HG03342 (cell line): Measurements from ENCODE around the gene RTP5.
"Not testable (repeated sequence)": the region's sequence is repeated elsewhere in the genome, so short reads cannot be mapped to it uniquely, and the experiment has no call there.

ENCODE experiments used
- ATAC-seq: cut with Tn5 transposase; IDR thresholded peaks from one replicate; pipeline ENCODE4 v1.9.1; 2021; ENCODE audit warnings: mild to moderate bottlenecking, moderate library complexity; ENCODE audit not compliant: unreplicated experiment

Gene RTP5

GRCh38 chr2:241921631-241922030, 52.1 kb downstream of the RTP5 start:
- ATAC-seq, result not testable (repeated sequence)

- ATAC-seq, result no peak
Observed at GRCh38 chr2:241922411-241922810, 52.9 kb downstream of the RTP5 start.

DNA sequence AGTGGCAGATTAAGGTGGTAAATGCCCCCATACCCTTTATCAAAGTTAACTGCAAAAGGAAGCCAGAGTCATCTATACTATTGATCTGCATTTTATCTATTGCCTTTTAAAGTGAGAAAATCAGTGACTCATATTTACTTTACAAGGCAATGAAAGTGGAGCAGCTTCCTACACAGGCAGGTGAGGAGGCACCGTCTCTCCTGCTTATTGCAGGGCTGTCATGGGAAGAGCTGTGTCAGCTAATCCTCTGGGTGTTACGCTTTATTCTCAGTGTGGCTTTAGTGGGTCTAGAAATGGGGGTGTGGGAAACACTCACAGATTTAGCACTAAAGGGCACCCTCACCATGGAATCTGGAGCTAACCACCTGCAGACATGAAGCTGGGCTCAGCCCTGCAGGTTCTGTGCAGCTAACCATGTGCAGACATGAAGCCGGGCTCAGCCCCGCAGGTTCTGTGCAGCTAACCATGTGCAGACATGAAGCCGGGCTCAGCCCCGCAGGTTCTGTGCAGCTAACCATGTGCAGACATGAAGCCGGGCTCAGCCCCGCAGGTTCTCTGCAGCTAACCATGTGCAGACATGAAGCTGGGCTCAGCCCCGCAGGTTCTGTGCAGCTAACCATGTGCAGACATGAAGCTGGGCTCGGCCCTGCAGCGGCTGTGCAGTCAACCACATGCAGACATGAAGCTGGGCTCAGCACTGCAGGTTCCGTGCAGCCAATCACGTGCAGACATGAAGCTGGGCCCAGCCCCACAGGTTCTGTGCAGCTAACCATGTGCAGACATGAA, 53.5 kb downstream of the RTP5 start:
- ATAC-seq, result not testable (repeated sequence)
